ENCODE data around the gene KSR2.
"Not testable (repeated sequence)": the region's sequence is repeated elsewhere in the genome, so short reads cannot be mapped to it uniquely, and the experiment has no call there.

Gene KSR2

GRCh38 chr12:117671734-117672133, 297.1 kb downstream of the KSR2 start:
- Mint-ChIP-seq H3K4me1 (no peaks in the 10 kb centered on the region), H3K27me3 (peaks cover 5% of the 10 kb centered on the region), H3K4me3 (no peak overlapping the region), H3K27ac (no peak overlapping the region), H3K9me3 (peaks cover 10 to 18% of the 10 kb centered on the region in 2 donors)
- no peak for DNase-seq
- no peak for ATAC-seq

- Mint-ChIP-seq H3K9me3 (peaks cover 0 to 5% of the 10 kb centered on the region in 2 donors), H3K27ac (no peak overlapping the region), H3K4me1 (no peaks in the 10 kb centered on the region), H3K4me3 (no peak overlapping the region), H3K27me3 (peaks cover 14% of the 10 kb centered on the region)
- DNase-seq (no peak), ATAC-seq (no peak)
These were observed 304.6 kb downstream of the KSR2 start for GRCh38 chr12:117664169-117664568.

GRCh38 chr12:117662620-117663395, 306.0 kb downstream of the KSR2 start:
- ATAC-seq: no peak
- DNase-seq: no peak

GRCh38 chr12:117662220-117662619, 306.6 kb downstream of the KSR2 start:
- Mint-ChIP-seq H3K4me1 (no peaks in the 10 kb centered on the region), H3K4me3 (no peak overlapping the region), H3K9me3 (peaks cover 0 to 5% of the 10 kb centered on the region in 2 donors), H3K27ac (no peak overlapping the region), H3K27me3 (peaks cover 13% of the 10 kb centered on the region)
- ATAC-seq (no peak), DNase-seq (no peak)

More at GRCh38 chr12:117662620-117663395, 306.0 kb downstream of the KSR2 start:
- H3K27me3 Mint-ChIP-seq: peaks cover 14% of the 10 kb centered on the region
- H3K4me3 Mint-ChIP-seq: no peak overlapping the region
- H3K4me1 Mint-ChIP-seq: no peaks in the 10 kb centered on the region
- H3K9me3 Mint-ChIP-seq: peaks cover 0 to 5% of the 10 kb centered on the region in 2 donors
- no peak overlapping the region for H3K27ac Mint-ChIP-seq

- Mint-ChIP-seq H3K9me3 (peaks cover 0 to 5% of the 10 kb centered on the region in 2 donors), H3K4me1 (no peaks in the 10 kb centered on the region), H3K4me3 (no peak overlapping the region), H3K27ac (no peak overlapping the region), H3K27me3 (peaks cover 6% of the 10 kb centered on the region)
- ATAC-seq (no peak), DNase-seq (no peak)
These were observed 307.3 kb downstream of the KSR2 start for GRCh38 chr12:117661471-117661870.

GRCh38 chr12:117660896-117661295, 307.9 kb downstream of the KSR2 start:
- H3K4me1 Mint-ChIP-seq: no peaks in the 10 kb centered on the region
- H3K27me3 Mint-ChIP-seq: peaks cover 6% of the 10 kb centered on the region
- no peak overlapping the region for H3K27ac Mint-ChIP-seq
- ATAC-seq: no peak
- H3K4me3 Mint-ChIP-seq: no peak overlapping the region
- DNase-seq: no peak
- peaks cover 0 to 5% of the 10 kb centered on the region in 2 donors for H3K9me3 Mint-ChIP-seq

GRCh38 chr12:117658226-117658625, 310.6 kb downstream of the KSR2 start:
- Mint-ChIP-seq H3K9me3 (peaks cover 0 to 5% of the 10 kb centered on the region in 2 donors), H3K4me1 (no peaks in the 10 kb centered on the region), H3K27ac (no peak overlapping the region), H3K4me3 (no peak overlapping the region), H3K27me3 (peaks cover 6% of the 10 kb centered on the region)
- DNase-seq: no peak
- no peak for ATAC-seq

GRCh38 chr12:117649796-117650195, 319.0 kb downstream of the KSR2 start:
- Mint-ChIP-seq H3K4me3 (no peak overlapping the region), H3K27ac (no peak overlapping the region), H3K27me3 (peaks cover 11% of the 10 kb centered on the region), H3K9me3 (peaks cover 12% of the 10 kb centered on the region in 2 donors), H3K4me1 (no peaks in the 10 kb centered on the region)
- ATAC-seq: no peak
- no peak for DNase-seq

GRCh38 chr12:117646520-117646919, 322.3 kb downstream of the KSR2 start:
- ATAC-seq: no peak
- peaks cover 11% of the 10 kb centered on the region for H3K27me3 Mint-ChIP-seq

GRCh38 chr12:117645473-117645872, 323.3 kb downstream of the KSR2 start:
- H3K9me3 Mint-ChIP-seq: no peaks in the 10 kb centered on the region
- no peaks in the 10 kb centered on the region for H3K4me1 Mint-ChIP-seq
- peaks cover 11% of the 10 kb centered on the region for H3K27me3 Mint-ChIP-seq
- ATAC-seq (no peak), DNase-seq (no peak)
- H3K27ac Mint-ChIP-seq: no peak overlapping the region
- H3K4me3 Mint-ChIP-seq: no peak overlapping the region

More at GRCh38 chr12:117646520-117646919, 322.3 kb downstream of the KSR2 start:
- H3K4me1 Mint-ChIP-seq: no peaks in the 10 kb centered on the region
- no peak for DNase-seq
- H3K27ac Mint-ChIP-seq: peak overlapping the region in 1 of 2 donors; percentile 75
- H3K4me3 Mint-ChIP-seq: no peak overlapping the region
- H3K9me3 Mint-ChIP-seq: peaks cover 5 to 7% of the 10 kb centered on the region in 2 donors

- Mint-ChIP-seq H3K9me3 (no peaks in the 10 kb centered on the region), H3K27ac (no peak overlapping the region)
- ATAC-seq: no peak
These were observed 324.8 kb downstream of the KSR2 start for GRCh38 chr12:117643971-117644370.

GRCh38 chr12:117641885-117642284, 326.9 kb downstream of the KSR2 start:
- Mint-ChIP-seq H3K27ac (peak overlapping the region in 1 of 2 donors; percentile 38), H3K4me1 (no peaks in the 10 kb centered on the region), H3K9me3 (peaks cover under 1 to 4% of the 10 kb centered on the region in 2 donors), H3K4me3 (no peak overlapping the region), H3K27me3 (peaks cover 5% of the 10 kb centered on the region)
- DNase-seq (no peak), ATAC-seq (no peak)

More at GRCh38 chr12:117643971-117644370, 324.8 kb downstream of the KSR2 start:
- H3K27me3 Mint-ChIP-seq: peaks cover 11% of the 10 kb centered on the region
- no peaks in the 10 kb centered on the region for H3K4me1 Mint-ChIP-seq
- DNase-seq: no peak
- no peak overlapping the region for H3K4me3 Mint-ChIP-seq

GRCh38 chr12:117640511-117640910, 328.3 kb downstream of the KSR2 start:
- Mint-ChIP-seq H3K27ac (no peak overlapping the region), H3K27me3 (no peaks in the 10 kb centered on the region), H3K4me1 (no peaks in the 10 kb centered on the region), H3K9me3 (peaks cover 4 to 7% of the 10 kb centered on the region in 2 donors), H3K4me3 (no peak overlapping the region)
- ATAC-seq: no peak
- DNase-seq: no peak

GRCh38 chr12:117629454-117629853, 339.3 kb downstream of the KSR2 start:
- Mint-ChIP-seq H3K4me1 (no peaks in the 10 kb centered on the region), H3K4me3 (no peak overlapping the region), H3K27ac (no peak overlapping the region), H3K27me3 (peaks cover 8% of the 10 kb centered on the region), H3K9me3 (peaks cover 10 to 16% of the 10 kb centered on the region in 2 donors)
- DNase-seq: no peak
- no peak for ATAC-seq

GRCh38 chr12:117628711-117629110, 340.1 kb downstream of the KSR2 start:
- not testable (repeated sequence) for H3K4me1 Mint-ChIP-seq, H3K4me3 Mint-ChIP-seq, DNase-seq, H3K27me3 Mint-ChIP-seq, H3K27ac Mint-ChIP-seq, ATAC-seq
- peaks cover 10 to 16% of the 10 kb centered on the region in 2 donors for H3K9me3 Mint-ChIP-seq

GRCh38 chr12:117622741-117623140, 346.0 kb downstream of the KSR2 start:
- no peak overlapping the region for H3K27ac Mint-ChIP-seq
- H3K4me1 Mint-ChIP-seq: no peaks in the 10 kb centered on the region
- no peaks in the 10 kb centered on the region for H3K27me3 Mint-ChIP-seq
- H3K9me3 Mint-ChIP-seq: peaks cover 6 to 12% of the 10 kb centered on the region in 2 donors
- no peak for ATAC-seq
- H3K4me3 Mint-ChIP-seq: no peak overlapping the region
- DNase-seq: no peak

Data from stimulated activated naive CD8-positive, alpha-beta T cell treated with anti-CD3 and anti-CD28 coated beads, Interleukin-15, amount 100 ng/mL, for 72 hours (primary cell).